ENCODE data around the gene PPAN. TPM values are rescaled to one million over a fixed set of nuclear protein-coding genes. Genes with fewer than 3 reads are reported as not detected.

Gene PPAN
- 62.2 TPM for total RNA-seq
- 10 to 100 TPM; 14.1 to 29.2 (median 21.7) TPM for polyA plus RNA-seq

GRCh38 chr19:10106100-10106936 is at the start of gene PPAN:
Gene PPAN, plus strand, starts transcription at chr19:10106362. Its CDS starts 33 bp downstream, at chr19:10106395.
- peak within 1 kb of the TSS; percentile 94 to 98 (median 95) for H3K27ac Mint-ChIP-seq
- H3K4me1 Mint-ChIP-seq = peaks cover 7 to 67% (median 29%) of the 10 kb centered on the region in 4 donors
- no peaks in the 10 kb centered on the region for H3K9me3 ChIP-seq (ENCODE audit: control insufficient read depth in 2 of 2, low read length in 2 of 2)
- H3K4me1 ChIP-seq (ENCODE audit: control insufficient read depth, insufficient read depth, low read length, poor library complexity, severe bottlenecking) = peaks cover 63% of the 10 kb centered on the region
- H3K4me3 Mint-ChIP-seq = peak within 1 kb of the TSS; percentile 77 to 90 (median 88)
- H3K36me3 Mint-ChIP-seq = peaks cover 16% of the 10 kb centered on the region
- H3K36me3 ChIP-seq (ENCODE audit: control insufficient read depth, insufficient read depth, low read length) = peaks cover 28% of the 10 kb centered on the region
- peak; percentile 77 to 78 for ATAC-seq (ENCODE audit: low read depth in 2 of 2)
- DNase-seq = peak; percentile 96 to 99 (median 98)
- H3K27me3 ChIP-seq (ENCODE audit: control insufficient read depth, insufficient read depth, low read length) = no peaks in the 10 kb centered on the region
- peaks cover 0 to 2% (median 0%) of the 10 kb centered on the region in 7 donors for H3K9me3 Mint-ChIP-seq
- peak within 1 kb of the TSS; percentile 69 for H3K4me3 ChIP-seq (ENCODE audit: low read depth, low read length)
- peaks cover 9% of the 10 kb centered on the region for H3K27me3 Mint-ChIP-seq
- H3K27ac ChIP-seq (ENCODE audit: insufficient read depth, low read length, poor library complexity, severe bottlenecking) = peak within 1 kb of the TSS; percentile 94

GRCh38 chr19:10061717-10062310 is 44.3 kb upstream of the PPAN start:
- Mint-ChIP-seq H3K27ac (no peak overlapping the region), H3K4me3 (no peak overlapping the region), H3K9me3 (no peaks in the 10 kb centered on the region), H3K27me3 (peaks cover 26% of the 10 kb centered on the region), H3K4me1 (peaks cover 0 to 2% (median 0%) of the 10 kb centered on the region in 4 donors), H3K36me3 (no peaks in the 10 kb centered on the region)
- no peak for DNase-seq
- Histone ChIP-seq H3K36me3 (ENCODE audit: control insufficient read depth, insufficient read depth, low read length) (no peaks in the 10 kb centered on the region), H3K27me3 (ENCODE audit: control insufficient read depth, insufficient read depth, low read length) (peaks cover 3% of the 10 kb centered on the region), H3K9me3 (ENCODE audit: control insufficient read depth in 2 of 2, low read length in 2 of 2) (no peaks in the 10 kb centered on the region), H3K4me1 (ENCODE audit: control insufficient read depth, insufficient read depth, low read length, poor library complexity, severe bottlenecking) (no peaks in the 10 kb centered on the region), H3K27ac (ENCODE audit: insufficient read depth, low read length, poor library complexity, severe bottlenecking) (no peak overlapping the region), H3K4me3 (ENCODE audit: low read depth, low read length) (no peak overlapping the region)
- ATAC-seq (ENCODE audit: low read depth in 2 of 2) = no peak

GRCh38 chr19:10068205-10068604 is 38.0 kb upstream of the PPAN start:
- Mint-ChIP-seq H3K36me3 (no peaks in the 10 kb centered on the region), H3K9me3 (peaks cover 0 to 7% (median 0%) of the 10 kb centered on the region in 7 donors), H3K4me3 (no peak overlapping the region), H3K4me1 (peaks cover 0 to 7% (median 2%) of the 10 kb centered on the region in 4 donors), H3K27me3 (peaks cover 9% of the 10 kb centered on the region), H3K27ac (peak overlapping the region in 2 of 3 donors; percentile 7 to 73)
- ATAC-seq (ENCODE audit: low read depth in 2 of 2) (no peak), DNase-seq (peak in 1 of 3 donors; percentile 19)
- no peak overlapping the region for H3K27ac ChIP-seq (ENCODE audit: insufficient read depth, low read length, poor library complexity, severe bottlenecking)
- H3K27me3 ChIP-seq (ENCODE audit: control insufficient read depth, insufficient read depth, low read length) = no peaks in the 10 kb centered on the region
- no peaks in the 10 kb centered on the region for H3K4me1 ChIP-seq (ENCODE audit: control insufficient read depth, insufficient read depth, low read length, poor library complexity, severe bottlenecking)
- H3K36me3 ChIP-seq (ENCODE audit: control insufficient read depth, insufficient read depth, low read length) = no peaks in the 10 kb centered on the region
- no peaks in the 10 kb centered on the region for H3K9me3 ChIP-seq (ENCODE audit: control insufficient read depth in 2 of 2, low read length in 2 of 2)
- no peak overlapping the region for H3K4me3 ChIP-seq (ENCODE audit: low read depth, low read length)

- Histone ChIP-seq H3K27ac (ENCODE audit: insufficient read depth, low read length, poor library complexity, severe bottlenecking) (no peak overlapping the region), H3K27me3 (ENCODE audit: control insufficient read depth, insufficient read depth, low read length) (no peaks in the 10 kb centered on the region), H3K4me3 (ENCODE audit: low read depth, low read length) (no peak overlapping the region), H3K4me1 (ENCODE audit: control insufficient read depth, insufficient read depth, low read length, poor library complexity, severe bottlenecking) (no peaks in the 10 kb centered on the region), H3K36me3 (ENCODE audit: control insufficient read depth, insufficient read depth, low read length) (no peaks in the 10 kb centered on the region), H3K9me3 (ENCODE audit: control insufficient read depth in 2 of 2, low read length in 2 of 2) (peaks cover 3 to 5% of the 10 kb centered on the region in 2 experiments)
- ATAC-seq (ENCODE audit: low read depth in 2 of 2) = no peak
- DNase-seq = no peak
- H3K36me3 Mint-ChIP-seq = no peaks in the 10 kb centered on the region
- H3K27ac Mint-ChIP-seq = peak overlapping the region in 2 of 3 donors; percentile 32 to 52
- peaks cover 0 to 5% (median 2%) of the 10 kb centered on the region in 4 donors for H3K4me1 Mint-ChIP-seq
- no peak overlapping the region for H3K4me3 Mint-ChIP-seq
- peaks cover 0 to 8% (median under 1%) of the 10 kb centered on the region in 7 donors for H3K9me3 Mint-ChIP-seq
- H3K27me3 Mint-ChIP-seq = peaks cover 1% of the 10 kb centered on the region
These were observed 37.1 kb upstream of the PPAN start for GRCh38 chr19:10069046-10069445.

- H3K36me3 Mint-ChIP-seq = no peaks in the 10 kb centered on the region
- no peaks in the 10 kb centered on the region for H3K27me3 ChIP-seq (ENCODE audit: control insufficient read depth, insufficient read depth, low read length)
- no peaks in the 10 kb centered on the region for H3K27me3 Mint-ChIP-seq
- no peak overlapping the region for H3K4me3 Mint-ChIP-seq
- ATAC-seq (ENCODE audit: low read depth in 2 of 2) = no peak
- no peak overlapping the region for H3K4me3 ChIP-seq (ENCODE audit: low read depth, low read length)
- peaks cover 0 to 10% (median 1%) of the 10 kb centered on the region in 7 donors for H3K9me3 Mint-ChIP-seq
- no peak overlapping the region for H3K27ac ChIP-seq (ENCODE audit: insufficient read depth, low read length, poor library complexity, severe bottlenecking)
- H3K36me3 ChIP-seq (ENCODE audit: control insufficient read depth, insufficient read depth, low read length) = no peaks in the 10 kb centered on the region
- no peak for DNase-seq
- peaks cover 5 to 7% of the 10 kb centered on the region in 2 experiments for H3K9me3 ChIP-seq (ENCODE audit: control insufficient read depth in 2 of 2, low read length in 2 of 2)
- H3K4me1 Mint-ChIP-seq = peaks cover 0 to 5% (median 2%) of the 10 kb centered on the region in 4 donors
- H3K4me1 ChIP-seq (ENCODE audit: control insufficient read depth, insufficient read depth, low read length, poor library complexity, severe bottlenecking) = no peaks in the 10 kb centered on the region
- H3K27ac Mint-ChIP-seq = no peak overlapping the region
These were observed 35.3 kb upstream of the PPAN start for GRCh38 chr19:10070730-10071446.

GRCh38 chr19:10074153-10074552 is 32.0 kb upstream of the PPAN start:
- DNase-seq = peak; percentile 28 to 68 (median 55)
- Mint-ChIP-seq H3K9me3 (peaks cover 0 to 5% (median 1%) of the 10 kb centered on the region in 7 donors), H3K36me3 (no peaks in the 10 kb centered on the region), H3K4me1 (no peaks in the 10 kb centered on the region), H3K27me3 (no peaks in the 10 kb centered on the region), H3K4me3 (no peak overlapping the region), H3K27ac (peak overlapping the region in 1 of 3 donors; percentile 36)
- Histone ChIP-seq H3K27ac (ENCODE audit: insufficient read depth, low read length, poor library complexity, severe bottlenecking) (no peak overlapping the region), H3K9me3 (ENCODE audit: control insufficient read depth in 2 of 2, low read length in 2 of 2) (peaks cover 5 to 7% of the 10 kb centered on the region in 2 experiments), H3K4me3 (ENCODE audit: low read depth, low read length) (no peak overlapping the region), H3K4me1 (ENCODE audit: control insufficient read depth, insufficient read depth, low read length, poor library complexity, severe bottlenecking) (no peaks in the 10 kb centered on the region), H3K36me3 (ENCODE audit: control insufficient read depth, insufficient read depth, low read length) (no peaks in the 10 kb centered on the region), H3K27me3 (ENCODE audit: control insufficient read depth, insufficient read depth, low read length) (no peaks in the 10 kb centered on the region)
- peak; percentile 71 to 76 for ATAC-seq (ENCODE audit: low read depth in 2 of 2)

GRCh38 chr19:10076535-10076934 is 29.6 kb upstream of the PPAN start:
- peak overlapping the region in 1 of 3 donors; percentile 38 for H3K27ac Mint-ChIP-seq
- H3K4me1 ChIP-seq (ENCODE audit: control insufficient read depth, insufficient read depth, low read length, poor library complexity, severe bottlenecking) = no peaks in the 10 kb centered on the region

More at GRCh38 chr19:10076535-10076934, 29.6 kb upstream of the PPAN start:
- Histone ChIP-seq H3K36me3 (ENCODE audit: control insufficient read depth, insufficient read depth, low read length) (no peaks in the 10 kb centered on the region), H3K4me3 (ENCODE audit: low read depth, low read length) (no peak overlapping the region), H3K27me3 (ENCODE audit: control insufficient read depth, insufficient read depth, low read length) (no peaks in the 10 kb centered on the region), H3K27ac (ENCODE audit: insufficient read depth, low read length, poor library complexity, severe bottlenecking) (no peak overlapping the region), H3K9me3 (ENCODE audit: control insufficient read depth in 2 of 2, low read length in 2 of 2) (peaks cover 5 to 7% of the 10 kb centered on the region in 2 experiments)
- Mint-ChIP-seq H3K27me3 (no peaks in the 10 kb centered on the region), H3K36me3 (no peaks in the 10 kb centered on the region), H3K4me1 (no peaks in the 10 kb centered on the region), H3K4me3 (no peak overlapping the region), H3K9me3 (peaks cover 0 to 3% (median 1%) of the 10 kb centered on the region in 7 donors)
- no peak for ATAC-seq (ENCODE audit: low read depth in 2 of 2)
- DNase-seq = no peak
